ENCODE data around the gene AJM1.

AJM1 gene

DNA sequence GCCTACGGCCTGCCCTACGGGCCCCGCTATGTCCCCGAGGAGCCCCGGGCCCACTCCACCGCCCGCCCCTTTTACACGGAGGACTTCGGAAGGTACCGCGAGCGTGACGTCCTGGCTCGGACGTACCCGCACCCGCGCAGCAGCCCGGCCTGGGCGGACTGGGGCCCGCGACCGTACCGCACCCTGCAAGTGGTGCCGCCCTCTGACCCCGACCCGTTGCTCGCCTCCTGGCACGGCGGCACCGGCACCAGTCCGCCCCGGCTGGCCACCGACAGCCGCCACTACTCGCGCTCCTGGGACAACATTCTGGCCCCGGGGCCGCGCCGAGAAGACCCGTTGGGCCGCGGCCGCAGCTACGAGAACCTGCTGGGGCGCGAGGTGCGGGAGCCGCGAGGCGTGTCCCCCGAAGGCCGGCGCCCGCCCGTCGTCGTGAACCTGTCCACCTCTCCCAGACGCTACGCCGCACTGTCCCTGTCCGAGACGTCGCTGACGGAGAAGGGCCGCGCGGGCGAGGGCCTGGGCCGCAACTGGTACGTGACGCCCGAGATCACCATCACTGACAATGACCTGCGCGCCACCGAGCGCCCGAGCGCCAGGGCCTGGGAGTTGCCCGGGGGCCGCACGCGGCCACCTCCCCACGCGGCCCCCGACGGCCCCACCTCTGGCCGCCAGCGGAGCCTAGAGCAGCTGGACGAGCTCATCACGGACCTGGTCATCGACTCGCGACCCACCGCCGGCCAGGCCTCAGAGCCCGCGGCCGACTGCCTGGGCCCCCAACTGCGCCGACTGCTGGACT lies 3.4 kb downstream of the AJM1 start:
- DNase-seq = no peak

DNA sequence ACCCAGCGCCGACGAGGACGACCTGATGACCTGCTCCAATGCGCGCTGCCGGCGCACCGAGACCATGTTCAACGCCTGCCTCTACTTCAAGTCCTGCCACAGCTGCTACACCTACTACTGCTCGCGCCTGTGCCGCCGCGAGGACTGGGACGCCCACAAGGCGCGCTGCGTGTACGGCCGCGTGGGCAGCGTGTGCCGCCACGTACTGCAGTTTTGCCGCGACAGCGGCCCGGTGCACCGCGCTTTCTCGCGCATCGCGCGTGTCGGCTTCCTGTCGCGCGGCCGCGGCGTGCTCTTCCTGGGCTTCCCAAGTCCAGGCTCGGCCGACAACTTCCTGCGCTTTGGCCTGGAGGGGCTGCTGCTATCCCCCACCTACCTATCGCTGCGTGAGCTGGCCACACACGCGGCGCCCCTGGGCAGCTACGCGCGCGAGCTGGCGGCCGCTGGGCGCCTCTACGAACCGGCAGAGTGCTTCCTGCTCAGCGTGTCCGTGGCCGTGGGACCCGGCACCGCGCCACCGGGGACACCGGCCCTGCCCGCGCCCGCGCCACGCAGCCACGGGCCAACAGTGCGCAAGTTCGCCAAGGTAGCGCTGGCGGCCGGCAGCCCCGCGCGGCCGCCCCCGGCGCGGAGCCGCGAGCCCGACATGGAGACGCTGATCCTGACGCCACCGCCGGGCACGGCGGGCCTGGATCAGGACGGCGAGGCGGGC lies 4.3 kb downstream of the AJM1 start:
- no peak for DNase-seq

DNA sequence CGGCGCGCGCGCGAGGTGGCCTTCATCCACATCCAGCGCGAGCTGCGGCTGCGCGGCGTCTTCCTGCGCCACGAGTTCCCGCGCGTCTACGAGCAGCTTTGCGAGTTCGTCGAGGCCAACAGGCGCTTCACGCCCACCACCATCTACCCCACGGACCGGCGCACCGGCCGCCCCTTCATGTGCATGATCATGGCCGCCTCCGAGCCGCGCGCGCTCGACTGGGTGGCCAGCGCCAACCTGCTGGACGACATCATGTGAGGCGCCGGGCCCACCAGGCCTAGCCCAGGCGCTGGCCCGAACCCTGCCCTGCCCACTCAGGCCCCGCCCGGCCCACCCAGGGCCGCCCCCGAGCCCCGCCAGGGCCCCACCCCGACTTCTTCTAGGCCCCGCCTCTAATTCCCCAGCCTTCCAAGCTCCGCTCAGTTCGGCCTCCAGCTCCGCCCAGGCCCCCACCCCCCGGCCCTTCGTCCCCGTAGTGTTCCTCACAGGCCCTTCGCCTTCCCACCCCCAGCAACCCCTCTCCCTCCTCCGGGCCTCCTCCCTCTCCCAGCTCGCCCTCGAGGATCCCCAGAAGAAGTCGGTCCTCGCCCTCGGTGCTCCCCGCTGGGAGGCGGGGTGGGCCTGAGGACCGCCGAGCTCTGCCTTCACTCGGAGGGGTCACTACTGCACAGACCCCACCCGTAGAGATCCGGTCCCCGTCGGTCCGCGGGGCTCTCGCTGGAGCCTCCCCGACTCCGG lies 5.0 kb downstream of the AJM1 start:
- peak; percentile 85 for DNase-seq

GRCh38 chr9:136847826-136848392 lies 5.6 kb downstream of the AJM1 start:
- DNase-seq = peak; percentile 86

GRCh38 chr9:136848393-136849037 lies 6.2 kb downstream of the AJM1 start:
- DNase-seq = no peak

DNA sequence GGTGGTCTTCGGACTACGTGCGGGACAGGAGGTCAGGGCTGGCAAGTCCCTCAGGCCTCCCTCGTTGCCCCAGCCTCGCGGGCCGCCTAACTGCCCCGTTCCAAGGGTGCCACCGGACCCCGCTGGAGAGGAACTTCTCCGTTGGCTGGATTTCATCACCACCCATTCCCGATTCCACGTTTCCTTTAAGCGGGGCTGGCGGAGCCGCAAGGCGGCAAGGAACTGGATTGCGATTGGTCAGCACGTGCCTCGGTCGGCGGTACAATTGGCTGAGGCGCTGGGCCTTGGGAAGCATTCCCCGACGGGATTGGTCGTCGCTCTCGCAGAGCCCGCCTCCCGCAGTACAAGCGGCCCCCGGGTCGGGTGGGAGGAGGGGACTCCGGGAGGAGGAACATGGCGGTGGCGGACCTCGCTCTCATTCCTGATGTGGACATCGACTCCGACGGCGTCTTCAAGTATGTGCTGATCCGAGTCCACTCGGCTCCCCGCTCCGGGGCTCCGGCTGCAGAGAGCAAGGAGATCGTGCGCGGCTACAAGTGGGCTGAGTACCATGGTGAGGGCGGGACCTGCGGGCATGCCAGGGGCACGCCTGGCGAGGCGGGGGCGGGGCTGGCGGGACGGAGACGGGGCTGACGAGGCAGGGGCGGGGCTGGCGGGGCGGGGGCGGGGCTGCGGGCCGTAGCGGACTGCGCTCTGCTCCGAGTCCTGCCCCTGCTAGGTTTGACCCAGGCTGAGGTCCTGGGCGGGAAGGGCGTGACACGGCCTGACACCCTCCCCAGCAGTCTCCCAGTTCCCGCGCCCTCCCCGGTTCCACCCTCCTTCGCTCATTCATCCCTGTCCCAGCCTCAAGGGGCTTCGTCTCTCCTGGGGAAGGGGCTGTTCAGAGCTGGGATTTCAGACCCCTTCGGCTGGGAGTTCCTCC lies 7.0 kb downstream of the AJM1 start, which contains the start of gene PHPT1:
Gene PHPT1 (plus strand): TSS at position 372 of the 922 bp plus-strand sequence. CDS start 22 bp downstream, at position 394.
- peak; percentile 99 for DNase-seq

GRCh38 chr9:136849960-136850865 lies 7.9 kb downstream of the AJM1 start:
- DNase-seq = no peak

- no peak for DNase-seq
Measured at GRCh38 chr9:136850866-136851775, 8.8 kb downstream of the AJM1 start.

DNA sequence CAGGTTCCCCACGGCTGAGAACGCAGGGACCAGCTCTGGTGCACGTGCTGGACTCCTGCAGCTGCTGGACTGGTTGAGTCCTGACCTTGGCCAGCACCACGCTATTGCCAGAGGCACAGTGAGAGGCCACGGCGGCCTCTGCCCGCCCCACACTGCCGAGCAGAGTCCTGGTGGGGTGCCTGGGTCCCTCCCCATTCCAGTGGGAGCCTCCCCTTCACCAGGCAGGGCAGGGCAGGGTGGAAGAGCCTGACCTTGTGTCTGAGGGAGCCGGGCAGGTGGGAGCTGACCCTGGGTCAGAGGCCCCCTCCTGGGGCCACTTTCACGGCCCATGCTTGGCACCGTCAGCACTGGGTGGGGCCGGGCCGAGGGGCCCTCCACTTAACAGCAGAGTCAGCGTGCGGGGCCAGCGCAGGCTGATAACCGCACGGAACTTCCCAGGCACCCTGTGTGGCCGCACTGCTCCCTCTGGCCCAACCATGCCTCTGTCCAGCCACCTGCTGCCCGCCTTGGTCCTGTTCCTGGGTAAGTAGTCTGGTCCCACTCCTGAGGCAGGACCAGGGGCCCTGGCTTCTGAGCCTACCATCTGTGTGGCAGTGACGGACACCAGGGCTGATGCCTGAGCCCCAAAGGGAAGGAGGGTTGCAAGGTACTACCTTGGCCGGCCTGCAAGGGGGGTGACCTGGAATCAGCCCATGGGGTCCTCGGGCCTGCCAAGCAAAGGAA lies 9.8 kb downstream of the AJM1 start, which contains the start of gene MAMDC4:
Gene MAMDC4 (plus strand): TSS at position 406 of the 723 bp plus-strand sequence. CDS start 71 bp downstream, at position 477.
- DNase-seq = no peak

- no peak for DNase-seq
Measured at GRCh38 chr9:136852664-136853595, 10.7 kb downstream of the AJM1 start.

DNA sequence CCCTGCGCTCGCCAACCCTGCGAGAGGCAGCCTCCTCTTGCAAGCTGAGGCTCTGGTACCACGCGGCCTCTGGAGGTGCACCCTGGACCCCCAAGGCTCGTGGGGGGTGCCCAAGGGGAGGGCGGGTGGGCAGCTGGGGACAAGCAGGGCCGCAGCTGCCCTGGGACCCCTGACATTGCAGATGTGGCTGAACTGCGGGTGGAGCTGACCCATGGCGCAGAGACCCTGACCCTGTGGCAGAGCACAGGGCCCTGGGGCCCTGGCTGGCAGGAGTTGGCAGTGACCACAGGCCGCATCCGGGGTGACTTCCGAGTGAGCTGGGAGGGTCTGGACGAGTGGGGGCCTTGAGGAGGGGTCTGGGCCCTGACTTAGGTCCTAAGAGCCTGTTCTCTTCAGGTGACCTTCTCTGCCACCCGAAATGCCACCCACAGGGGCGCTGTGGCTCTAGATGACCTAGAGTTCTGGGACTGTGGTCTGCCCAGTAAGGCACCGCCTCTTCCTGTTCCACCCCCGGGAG lies 11.4 kb downstream of the AJM1 start:
- DNase-seq = no peak

DNA sequence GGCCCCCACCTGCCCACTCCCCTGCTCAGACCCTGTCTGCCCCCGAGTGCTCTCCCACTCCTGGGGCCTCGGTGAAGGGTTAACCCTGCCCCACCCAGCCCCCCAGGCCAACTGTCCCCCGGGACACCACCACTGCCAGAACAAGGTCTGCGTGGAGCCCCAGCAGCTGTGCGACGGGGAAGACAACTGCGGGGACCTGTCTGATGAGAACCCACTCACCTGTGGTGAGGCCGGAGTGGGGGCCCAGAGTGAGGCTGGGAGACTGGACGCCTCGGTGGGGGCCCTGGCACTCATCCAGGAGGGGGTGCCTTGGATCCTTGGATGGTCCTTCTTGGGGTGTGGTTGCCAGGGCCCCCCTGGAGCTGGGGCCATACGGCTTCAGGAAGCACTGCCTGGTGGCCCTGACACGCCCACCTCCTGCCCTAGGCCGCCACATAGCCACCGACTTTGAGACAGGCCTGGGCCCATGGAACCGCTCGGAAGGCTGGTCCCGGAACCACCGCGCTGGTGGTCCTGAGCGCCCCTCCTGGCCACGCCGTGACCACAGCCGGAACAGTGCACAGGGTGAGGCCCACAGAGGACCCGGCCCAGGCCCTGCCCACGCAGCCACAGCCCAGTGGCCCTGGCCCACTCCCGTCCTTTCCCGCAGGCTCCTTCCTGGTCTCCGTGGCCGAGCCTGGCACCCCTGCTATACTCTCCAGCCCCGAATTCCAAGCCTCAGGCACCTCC lies 12.0 kb downstream of the AJM1 start:
- DNase-seq = no peak

DNA sequence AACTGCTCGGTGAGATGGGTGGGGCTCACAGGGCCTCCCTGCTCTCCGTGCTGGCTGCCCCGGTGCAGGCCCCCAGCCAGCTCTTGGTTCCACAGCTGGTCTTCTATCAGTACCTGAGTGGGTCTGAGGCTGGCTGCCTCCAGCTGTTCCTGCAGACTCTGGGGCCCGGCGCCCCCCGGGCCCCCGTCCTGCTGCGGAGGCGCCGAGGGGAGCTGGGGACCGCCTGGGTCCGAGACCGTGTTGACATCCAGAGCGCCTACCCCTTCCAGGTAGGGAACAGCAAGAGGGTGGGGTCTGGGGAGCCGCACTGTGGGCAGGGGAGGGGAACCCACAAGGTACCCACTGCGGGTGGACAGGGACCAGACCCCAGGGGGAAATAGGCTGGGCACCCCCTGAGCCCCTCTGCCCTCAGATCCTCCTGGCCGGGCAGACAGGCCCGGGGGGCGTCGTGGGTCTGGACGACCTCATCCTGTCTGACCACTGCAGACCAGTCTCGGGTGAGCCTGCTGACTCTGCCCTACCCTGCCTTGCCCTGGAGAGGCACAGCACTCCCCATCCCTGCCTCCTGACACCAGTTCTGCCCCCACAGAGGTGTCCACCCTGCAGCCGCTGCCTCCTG lies 12.7 kb downstream of the AJM1 start:
- DNase-seq = no peak

DNA sequence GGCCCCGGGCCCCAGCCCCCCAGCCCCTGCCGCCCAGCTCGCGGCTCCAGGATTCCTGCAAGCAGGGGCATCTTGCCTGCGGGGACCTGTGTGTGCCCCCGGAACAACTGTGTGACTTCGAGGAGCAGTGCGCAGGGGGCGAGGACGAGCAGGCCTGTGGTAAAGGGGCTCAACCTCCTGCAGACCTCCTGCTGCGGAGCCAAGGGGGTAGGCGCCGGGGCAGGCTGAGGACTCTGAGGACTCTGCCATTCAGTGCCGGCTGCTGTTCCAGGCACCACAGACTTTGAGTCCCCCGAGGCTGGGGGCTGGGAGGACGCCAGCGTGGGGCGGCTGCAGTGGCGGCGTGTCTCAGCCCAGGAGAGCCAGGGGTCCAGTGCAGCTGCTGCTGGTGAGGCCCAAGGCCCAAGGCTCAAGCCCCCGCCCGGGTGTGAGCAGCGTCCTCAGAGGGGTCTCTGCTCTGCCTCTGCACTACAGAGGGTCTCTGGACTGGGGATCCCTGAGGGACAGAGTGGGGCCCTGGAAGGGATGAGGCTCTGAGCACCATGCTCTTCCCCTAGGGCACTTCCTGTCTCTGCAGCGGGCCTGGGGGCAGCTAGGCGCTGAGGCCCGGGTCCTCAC lies 13.3 kb downstream of the AJM1 start:
- no peak for DNase-seq

DNA sequence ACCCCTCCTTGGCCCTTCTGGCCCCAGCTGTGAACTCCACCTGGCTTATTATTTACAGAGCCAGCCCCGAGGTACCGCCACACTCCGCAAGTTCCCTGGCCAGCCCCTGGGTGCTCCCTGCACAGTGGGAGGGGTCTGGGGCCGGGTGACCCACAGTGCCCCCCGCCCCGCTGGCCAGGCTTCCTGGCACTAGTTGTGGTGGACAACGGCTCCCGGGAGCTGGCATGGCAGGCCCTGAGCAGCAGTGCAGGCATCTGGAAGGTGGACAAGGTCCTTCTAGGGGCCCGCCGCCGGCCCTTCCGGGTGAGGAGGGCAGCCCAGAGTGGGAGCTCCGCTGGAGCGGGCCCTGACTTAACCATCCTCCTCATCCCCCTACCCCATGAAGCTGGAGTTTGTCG lies 13.8 kb downstream of the AJM1 start:
- no peak for DNase-seq
